Gastroesophageal sphincter (tissue), 3 donors: ENCODE data around the gene AZIN2.
"Not testable (repeated sequence)": the region's sequence is repeated elsewhere in the genome, so short reads cannot be mapped to it uniquely, and the experiment has no call there.

Experiments
- EP300 ChIP-seq: sonication (generic); formaldehyde crosslinking; IDR thresholded peaks from one replicate; pipeline ENCODE4 v1.6.1; 2017; ENCODE audit warnings: antibody characterized with exemption, mild to moderate bottlenecking
- POLR2A ChIP-seq, 2 donors: fragments of 450-650 bp; IDR thresholded peaks; one replicate each; pipeline ENCODE4 v1.6.1; 2017; ENCODE audit warnings: antibody characterized with exemption in 2 of 2, mild to moderate bottlenecking in 2 of 2, moderate library complexity in 1 of 2
- POLR2AphosphoS5 ChIP-seq: sonication (generic); formaldehyde crosslinking; IDR thresholded peaks from one replicate; pipeline ENCODE4 v1.6.1; 2017; ENCODE audit warnings: antibody characterized with exemption
- TF ChIP-seq, protein P1 (sequence below), 4 experiments: fragments of 200-600 bp in 2 of 4; fragments of 450-650 bp in 2 of 4; sonication (generic) in 1 of 4; IDR thresholded peaks; one replicate each; pipeline ENCODE4 v1.5.1; 2017 to 2019; ENCODE audit warnings: antibody characterized with exemption in 4 of 4, mild to moderate bottlenecking in 2 of 4, moderate library complexity in 2 of 4

DNA sequence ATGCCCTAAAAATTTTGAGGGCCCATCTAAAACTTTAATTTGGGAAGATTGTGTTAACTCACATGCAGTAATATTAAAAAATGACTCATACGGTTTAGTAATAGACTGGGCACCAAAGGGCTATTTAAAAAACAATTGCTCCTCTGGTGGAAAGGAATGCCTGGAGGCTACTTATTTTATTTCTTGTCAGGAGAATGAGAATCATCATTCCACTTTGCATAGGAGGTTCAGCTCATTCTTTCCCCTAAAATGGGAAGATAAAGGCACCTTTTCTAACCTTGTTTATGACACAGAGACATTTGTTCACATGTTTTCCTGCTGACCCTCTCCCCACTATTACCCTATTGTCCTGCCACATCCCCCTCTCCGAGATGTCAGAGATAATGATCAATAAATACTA lies 12.8 kb upstream of the AZIN2 start:
- not testable (repeated sequence) for TF ChIP-seq POLR2A (IDR thresholded peaks at IDR 0.05); EP300; POLR2AphosphoS5
- TF ChIP-seq, protein P1, sequence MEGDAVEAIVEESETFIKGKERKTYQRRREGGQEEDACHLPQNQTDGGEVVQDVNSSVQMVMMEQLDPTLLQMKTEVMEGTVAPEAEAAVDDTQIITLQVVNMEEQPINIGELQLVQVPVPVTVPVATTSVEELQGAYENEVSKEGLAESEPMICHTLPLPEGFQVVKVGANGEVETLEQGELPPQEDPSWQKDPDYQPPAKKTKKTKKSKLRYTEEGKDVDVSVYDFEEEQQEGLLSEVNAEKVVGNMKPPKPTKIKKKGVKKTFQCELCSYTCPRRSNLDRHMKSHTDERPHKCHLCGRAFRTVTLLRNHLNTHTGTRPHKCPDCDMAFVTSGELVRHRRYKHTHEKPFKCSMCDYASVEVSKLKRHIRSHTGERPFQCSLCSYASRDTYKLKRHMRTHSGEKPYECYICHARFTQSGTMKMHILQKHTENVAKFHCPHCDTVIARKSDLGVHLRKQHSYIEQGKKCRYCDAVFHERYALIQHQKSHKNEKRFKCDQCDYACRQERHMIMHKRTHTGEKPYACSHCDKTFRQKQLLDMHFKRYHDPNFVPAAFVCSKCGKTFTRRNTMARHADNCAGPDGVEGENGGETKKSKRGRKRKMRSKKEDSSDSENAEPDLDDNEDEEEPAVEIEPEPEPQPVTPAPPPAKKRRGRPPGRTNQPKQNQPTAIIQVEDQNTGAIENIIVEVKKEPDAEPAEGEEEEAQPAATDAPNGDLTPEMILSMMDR (IDR thresholded peaks at IDR 0.05): not testable (repeated sequence)
